Stimulated activated CD4-positive, alpha-beta T cell treated with anti-CD3 and anti-CD28 coated beads, Interleukin-1b, Interleukin-23, amount 100 ng/mL, for 1 hour (primary cell): ENCODE data around the gene MRPS2.

Source experiments
- DNase-seq, 2 donors: peaks; one replicate each; pipeline ENCODE4 v3.0.0-alpha.2; 2020; ENCODE audit warnings: low read depth in 2 of 2

The MRPS2 gene

DNA sequence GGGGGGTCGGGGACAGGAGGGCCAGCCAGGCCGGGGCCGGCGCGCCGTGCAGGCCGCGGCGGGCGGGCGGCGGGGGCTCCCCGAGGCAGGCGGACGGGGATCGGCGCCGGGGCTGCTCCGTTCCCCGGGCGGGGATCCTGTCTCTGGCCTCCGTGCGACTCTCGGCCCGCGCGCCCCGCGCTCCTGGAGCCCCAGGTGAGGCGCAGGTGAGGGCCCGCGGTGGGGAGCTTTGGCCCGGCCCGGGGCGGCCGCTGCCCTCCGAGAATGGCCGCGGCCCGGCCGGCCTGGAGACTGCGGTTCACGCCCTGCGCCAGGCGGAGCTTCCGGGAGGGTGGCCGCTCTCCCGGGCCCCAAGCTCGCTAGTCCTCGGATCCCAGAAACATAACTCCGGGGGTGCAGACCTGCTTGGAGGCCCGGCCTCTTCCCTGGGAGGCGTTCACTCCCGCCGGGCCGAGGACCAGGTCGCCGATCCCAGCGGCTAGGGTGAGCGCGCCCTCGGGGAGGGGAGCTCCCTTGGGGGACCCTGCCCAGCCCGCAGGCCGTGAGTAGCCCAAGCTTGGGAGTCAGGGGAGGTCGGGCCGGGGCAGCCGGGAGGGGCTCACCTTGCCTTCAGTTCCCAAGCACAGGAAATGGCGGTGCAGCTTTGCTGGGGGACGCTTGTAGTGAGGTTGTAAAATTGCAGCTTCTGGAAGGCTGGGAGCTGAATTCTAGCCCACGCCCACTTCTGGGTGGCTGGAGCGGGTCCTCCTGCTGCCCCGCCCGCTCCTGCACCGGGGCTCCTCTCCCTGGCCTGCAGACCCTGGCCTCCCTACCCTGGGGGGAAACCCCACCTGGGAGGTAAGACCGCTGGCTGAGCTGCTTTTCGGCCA is 20.2 kb upstream of the MRPS2 start:
- no peak for DNase-seq

DNA sequence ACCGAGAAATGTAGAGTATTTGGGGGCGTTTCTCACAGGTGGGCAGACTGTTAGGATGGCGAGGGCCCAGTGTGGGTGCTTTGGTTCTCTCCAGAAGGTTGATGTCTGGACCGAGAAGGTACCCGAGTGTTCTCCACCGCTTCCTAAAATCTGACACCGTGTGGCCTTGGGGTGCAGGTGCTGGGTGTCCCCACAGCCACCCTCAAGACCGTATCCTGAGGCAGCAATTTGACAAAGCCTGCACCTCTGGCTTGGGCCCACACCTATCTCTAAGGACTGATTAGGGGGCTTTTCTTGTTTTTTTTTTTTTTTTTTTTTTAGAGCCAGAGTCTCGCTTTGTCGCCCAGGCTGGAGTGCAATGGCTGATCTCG is 19.6 kb upstream of the MRPS2 start:
- no peak for DNase-seq

DNA sequence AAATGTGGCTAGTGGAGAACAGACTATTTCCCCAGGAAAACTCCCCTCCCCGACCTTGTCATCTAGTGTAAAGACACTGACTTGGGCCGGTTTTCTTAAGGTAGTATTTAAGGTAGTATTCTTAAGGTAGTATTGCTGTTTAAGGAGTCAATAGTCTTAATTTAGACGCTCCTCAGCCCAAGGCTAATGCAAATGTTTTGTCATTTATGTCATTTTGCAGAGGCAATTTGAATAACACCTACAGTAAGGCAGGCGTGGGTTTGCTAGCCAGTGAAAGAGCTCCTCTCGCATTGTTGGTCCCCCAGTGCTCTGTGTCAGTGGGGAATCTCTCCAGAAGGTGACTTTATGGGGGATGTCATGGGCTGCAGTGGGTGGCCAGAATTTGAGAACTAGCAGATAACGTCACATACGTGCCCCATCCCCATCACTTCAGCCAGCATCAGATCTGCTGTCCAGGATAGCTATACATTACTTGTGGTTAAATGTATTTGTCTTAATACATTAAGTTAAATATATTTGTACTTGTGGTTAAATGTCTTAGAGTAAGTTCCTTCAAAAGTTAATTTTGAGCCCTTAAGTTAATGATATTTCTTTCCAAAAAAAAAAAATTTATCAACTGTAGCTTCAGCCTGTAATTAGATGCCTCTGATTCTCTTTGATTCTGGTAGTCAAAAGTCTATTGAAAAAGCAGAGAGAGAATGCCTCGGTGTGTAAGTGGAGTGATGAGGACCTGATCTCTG is 18.3 kb upstream of the MRPS2 start:
- no peak for DNase-seq

DNA sequence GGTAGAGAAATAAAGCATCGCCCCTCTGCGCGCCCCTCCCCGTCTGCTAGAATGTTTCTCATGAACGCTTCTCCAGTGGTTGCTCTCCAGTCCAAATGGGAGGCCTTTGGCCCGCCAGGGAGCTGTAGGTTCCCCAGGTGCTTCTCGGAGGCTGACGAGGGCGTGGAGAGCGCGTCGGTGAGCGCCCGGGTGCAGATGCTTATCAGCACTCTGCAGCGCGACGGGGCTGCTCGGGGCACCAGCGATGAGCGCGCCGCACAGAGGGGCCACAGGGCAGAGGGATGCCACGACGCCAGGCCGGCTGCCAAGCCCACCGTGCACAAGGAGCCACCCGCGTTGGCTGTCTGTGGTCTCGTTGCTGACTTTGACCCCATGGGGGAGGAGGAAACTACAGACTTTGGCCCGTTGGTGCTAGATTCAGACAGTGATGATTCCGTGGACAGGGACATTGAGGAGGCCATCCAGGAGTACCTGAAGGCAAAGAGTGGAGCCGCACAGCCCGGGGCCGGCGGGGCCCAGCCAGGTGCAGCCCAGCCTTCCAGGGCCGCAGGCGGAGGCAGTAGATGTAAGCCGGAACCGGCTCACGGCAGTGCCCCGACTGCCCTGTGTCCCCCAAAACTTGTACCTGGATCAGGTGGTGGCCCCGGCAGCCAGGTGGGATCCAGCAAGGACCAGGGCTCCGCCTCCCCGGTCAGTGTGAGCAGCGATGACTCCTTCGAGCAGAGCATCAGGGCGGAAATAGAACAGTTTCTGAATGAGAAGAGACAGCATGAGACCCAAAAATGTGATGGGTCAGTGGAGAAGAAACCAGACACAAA is 15.8 kb upstream of the MRPS2 start:
- DNase-seq, result no peak

DNA sequence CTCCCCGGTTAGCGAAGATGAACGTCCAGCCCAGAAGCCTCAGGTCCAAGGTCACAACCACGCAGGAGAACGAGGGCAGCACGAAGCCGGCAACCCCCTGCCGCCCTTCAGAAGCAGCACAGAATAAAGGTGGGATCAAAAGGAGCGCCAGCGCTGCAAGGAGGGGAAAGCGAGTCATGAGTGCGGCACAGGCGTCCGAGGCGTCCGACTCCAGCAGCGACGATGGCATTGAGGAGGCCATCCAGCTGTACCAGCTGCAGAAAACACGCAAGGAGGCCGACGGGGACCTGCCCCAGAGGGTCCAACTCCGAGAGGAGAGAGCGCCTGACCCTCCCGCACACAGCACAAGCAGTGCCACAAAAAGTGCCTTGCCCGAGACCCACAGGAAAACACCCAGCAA is 15.1 kb upstream of the MRPS2 start:
- no peak for DNase-seq

DNA sequence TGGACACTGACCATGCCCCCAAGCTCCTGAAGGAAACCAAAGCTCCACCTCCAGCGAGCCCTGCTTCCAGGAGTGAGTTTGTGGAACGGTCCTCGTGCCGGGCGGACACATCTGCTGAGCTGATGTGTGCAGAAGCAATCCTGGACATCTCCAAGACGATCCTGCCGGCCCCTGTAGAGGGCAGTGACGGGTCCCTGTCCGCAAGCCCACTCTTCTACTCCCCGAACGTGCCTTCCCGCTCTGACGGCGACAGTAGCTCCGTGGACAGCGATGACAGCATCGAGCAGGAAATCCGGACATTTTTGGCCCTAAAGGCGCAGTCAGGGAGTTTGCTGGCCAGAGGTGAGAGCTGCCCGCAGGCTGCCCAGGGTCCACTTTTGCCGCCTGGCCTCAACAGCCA is 14.7 kb upstream of the MRPS2 start:
- DNase-seq, result no peak

DNA sequence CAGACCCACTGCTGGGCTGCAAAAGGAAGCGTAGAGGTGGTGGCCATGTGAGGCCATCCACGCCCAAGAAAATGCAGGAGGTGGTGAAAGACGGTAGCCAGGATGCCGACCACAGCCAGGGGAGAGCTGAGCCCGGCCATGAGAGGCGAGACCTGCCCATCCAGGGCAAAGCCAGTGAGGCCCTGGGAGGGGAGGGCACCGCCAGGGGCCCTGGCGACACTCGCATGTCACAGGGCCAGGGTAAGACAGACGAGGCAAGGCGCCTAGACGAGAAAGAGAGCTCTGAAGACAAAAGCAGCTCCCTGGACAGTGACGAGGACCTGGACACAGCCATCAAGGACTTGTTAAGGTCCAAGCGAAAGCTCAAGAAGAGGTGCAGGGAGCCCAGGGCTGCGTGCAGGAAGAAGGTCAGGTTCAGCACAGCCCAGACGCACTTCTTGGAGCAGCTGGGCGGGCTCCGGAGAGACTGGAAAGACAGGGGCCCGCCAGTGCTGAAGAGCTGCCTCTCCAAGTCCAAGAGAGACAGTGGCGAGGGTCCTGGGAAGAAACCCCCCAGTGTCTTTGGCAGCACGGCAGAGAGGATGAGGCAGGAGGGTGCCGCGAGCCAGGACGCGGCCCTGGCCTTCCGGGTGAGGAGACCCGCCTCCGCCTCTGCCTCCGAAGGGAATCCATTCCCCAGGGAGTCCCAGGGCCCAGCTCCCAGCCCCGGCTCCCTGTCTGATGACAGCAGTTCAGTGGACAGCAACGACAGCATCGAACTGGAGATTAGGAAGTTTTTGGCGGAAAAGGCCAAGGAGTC is 14.0 kb upstream of the MRPS2 start:
- no peak for DNase-seq

DNA sequence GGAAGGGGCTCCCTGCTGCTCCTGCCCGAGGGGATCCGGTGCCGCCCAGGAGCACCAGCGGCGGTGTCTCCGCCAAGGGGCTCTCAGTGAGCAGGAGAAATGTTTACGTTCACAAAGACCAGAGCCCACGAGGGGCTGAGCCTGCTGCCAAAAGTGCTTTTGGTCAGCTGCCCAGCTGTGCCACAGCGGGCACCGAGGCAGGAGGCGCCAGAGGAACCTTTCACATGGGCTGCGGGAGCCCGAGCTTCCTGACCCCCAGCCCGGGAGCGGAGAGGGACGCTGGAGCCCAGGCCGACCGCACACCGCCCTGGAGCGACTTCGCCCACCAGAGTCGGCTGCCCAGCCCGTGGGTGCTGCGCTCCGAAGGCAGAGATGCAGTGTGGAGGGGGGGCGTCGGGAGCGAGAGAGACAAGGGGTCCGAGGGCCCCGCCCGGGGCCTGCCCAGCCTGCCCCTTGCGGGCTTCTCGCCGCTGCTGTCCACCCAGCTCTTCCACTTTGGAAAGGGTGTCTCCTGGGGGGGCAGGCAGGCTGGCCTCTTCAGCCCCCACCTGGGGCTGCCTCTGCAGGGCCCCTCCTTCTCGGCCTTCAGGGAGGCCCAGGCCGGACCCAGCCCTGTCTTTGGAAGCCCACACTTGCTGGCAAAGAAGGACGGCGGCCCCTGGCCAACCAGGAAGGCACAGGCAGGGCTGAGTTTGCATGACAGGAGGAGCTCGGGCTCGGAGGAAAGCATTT is 13.0 kb upstream of the MRPS2 start:
- no peak for DNase-seq

DNA sequence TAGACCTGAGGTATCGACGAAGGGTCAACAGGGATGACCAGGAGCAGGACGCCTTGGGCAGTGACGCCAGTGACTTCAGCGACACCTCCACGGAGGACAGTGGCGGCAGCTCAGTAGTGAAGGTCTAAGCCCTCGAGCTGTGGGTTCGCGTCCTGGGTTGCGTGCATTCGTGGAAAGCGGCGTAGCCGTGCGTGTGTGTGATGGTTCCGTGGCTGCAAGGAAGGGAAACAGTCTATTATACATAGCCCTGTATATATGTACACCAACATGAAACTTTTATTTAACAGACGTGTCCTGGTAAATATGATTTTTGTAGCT is 12.5 kb upstream of the MRPS2 start:
- no peak for DNase-seq

DNA sequence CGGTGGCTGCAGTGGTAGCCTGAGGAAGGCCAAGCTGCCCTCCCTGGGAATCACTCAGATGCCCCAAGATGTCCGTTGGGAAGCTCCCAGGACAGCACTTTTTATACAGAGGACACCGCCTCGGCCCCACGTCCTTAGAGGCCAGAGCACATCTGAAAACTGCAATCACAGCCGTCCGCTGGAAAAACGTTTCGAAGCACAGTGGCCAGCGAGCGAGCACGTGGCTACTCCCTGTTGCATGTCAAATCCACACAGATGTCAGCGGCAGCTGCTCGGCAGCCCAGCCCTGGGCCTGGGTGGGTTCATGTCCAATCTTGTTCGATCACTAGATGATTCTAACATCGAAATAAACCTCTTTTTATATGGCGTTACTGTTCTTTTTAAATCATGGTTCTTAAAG is 12.0 kb upstream of the MRPS2 start:
- no peak for DNase-seq

DNA sequence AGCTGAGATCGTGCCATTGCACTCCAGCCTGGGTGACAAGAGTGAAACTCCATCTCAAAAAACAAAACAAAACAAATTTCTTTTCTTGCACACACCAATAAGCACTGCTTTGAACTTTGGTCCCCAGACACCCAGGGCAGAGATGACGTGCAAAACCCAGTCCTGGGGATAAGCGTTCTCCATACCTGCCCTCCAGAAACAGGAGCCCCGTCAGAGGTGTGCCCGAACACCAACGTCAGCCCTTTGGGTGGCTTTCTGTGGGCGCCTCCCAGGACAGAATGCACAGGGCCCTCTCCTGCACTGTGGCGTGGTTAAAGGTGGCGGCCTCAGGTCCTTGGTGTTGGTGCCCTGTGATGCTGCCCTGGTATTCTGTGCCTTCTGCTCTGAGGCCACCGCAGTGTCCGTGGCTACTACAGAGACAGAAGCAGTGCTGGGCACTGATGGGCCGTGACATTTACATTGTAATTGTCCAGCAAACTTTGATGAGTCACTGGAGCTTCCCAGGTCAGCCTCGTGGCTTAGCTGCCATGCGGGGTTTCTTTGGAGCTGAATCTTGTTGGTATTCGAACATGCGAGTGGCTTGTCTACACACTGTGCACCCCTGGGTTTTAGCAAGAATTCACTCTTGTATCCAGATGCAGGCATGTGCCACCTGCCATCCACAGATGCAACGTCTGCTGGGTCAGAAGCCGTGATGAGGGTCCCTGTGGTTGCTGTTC is 11.1 kb upstream of the MRPS2 start:
- no peak for DNase-seq

DNA sequence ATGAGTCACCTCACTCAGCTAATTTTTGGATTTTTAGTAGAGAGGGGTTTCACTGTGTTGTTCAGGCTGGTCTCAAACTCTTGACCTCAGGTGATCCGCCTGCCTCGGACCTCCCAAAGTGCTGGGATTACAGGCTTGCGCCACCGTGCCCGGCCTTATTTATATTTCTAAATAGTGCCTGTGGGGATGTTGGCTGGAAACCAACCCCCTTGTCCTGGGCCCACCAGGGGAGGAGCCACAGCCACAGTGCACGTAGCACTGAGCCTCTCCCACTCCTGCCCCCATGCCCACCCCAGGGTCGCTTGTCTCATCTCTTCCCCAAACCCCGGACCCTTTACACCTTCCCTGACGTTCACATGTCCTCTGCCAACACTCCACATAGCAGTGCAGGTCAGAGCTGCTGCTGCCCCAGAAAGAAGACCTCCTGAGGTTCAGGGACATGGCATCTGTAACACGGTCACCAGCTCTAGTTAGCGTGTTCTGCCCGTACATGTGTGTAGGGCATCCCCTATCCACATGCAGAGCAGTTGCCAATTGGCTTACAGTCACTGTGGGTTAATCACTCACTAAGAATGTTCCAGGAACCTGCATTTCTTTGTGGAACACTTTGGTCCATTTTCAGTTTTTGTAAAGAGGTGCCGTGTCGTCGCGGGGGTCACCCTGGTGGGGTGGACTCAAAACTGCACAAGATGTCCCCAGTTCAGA is 10.2 kb upstream of the MRPS2 start:
- no peak for DNase-seq

DNA sequence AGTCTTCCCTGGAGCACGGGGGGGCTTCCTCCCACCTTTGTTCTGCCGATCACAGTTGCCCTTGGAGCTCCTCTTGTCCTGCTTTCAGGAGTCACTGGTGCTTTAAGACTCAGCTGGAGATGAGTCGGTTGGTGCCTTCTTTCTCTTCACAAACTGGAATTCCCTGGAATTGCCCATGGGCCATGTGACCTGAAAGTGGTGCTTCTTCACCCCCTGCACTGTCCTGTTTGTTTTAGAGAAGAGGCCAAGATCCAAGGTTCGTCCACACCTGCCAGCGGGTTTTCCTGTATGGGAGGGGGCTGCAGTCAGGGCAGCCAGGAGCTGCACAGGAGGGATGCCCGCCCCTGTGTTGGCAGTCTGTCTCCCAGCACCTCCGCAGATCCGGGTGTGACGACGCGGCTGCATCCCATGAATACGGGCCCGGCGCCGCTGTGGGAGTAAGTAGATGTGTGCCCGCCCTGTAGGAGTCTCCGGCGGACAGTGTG is 9.5 kb upstream of the MRPS2 start:
- no peak for DNase-seq

DNA sequence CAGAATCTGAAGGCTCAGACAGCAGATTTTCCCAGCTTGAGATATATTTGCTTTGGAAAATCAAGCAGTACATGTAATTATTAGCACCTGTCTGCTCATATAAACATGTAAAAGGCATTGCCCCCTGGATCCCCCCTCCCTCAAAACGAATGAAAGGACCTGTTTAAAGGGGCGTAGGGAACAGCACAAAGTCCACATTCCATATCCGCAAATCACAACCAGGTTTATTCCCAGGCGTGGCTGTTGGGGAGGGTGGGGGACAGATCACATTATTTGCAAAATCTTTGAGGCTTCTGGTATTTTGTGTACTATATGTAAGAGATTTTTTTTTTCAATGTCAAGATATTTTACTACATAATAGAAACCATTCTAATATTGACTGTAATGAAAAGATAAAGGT is 8.7 kb upstream of the MRPS2 start:
- DNase-seq, result no peak

DNA sequence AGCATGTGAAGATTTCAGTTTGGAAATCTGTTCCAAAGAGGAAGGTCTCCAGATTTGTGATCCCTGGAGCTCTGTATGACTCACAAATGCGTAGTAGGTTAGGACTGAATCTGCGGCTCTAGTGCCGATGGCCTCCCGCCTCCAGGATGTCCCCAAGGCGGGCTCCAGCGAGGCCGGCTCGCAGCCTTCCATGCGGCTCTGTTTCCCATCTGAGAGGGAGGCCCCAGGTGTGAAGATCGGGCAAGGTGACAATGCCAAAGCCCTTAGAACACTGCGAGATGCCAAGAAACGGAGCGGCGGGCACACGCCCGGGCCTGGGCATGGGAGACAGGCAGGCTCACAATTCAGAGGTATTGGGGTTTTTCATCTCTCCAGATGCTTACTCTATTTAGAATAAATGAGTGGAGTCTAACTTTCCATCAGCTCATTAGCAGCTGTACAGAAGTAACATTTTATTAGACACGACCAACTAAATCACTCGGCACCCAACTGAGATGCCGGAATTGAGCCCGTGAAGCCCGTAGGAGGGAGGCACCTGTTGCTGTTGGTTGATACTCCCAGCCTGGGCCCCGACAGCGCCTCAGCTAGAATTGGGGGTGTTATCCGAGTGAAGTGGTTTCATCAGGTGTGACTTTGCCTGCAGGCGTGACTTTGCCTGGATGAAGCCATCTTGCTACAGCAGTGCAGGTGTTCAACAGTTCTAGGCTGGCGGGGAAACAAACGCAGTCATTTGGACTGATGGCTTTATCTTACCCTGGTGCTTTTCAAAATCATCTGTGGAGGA is 7.4 kb upstream of the MRPS2 start:
- DNase-seq, result no peak

DNA sequence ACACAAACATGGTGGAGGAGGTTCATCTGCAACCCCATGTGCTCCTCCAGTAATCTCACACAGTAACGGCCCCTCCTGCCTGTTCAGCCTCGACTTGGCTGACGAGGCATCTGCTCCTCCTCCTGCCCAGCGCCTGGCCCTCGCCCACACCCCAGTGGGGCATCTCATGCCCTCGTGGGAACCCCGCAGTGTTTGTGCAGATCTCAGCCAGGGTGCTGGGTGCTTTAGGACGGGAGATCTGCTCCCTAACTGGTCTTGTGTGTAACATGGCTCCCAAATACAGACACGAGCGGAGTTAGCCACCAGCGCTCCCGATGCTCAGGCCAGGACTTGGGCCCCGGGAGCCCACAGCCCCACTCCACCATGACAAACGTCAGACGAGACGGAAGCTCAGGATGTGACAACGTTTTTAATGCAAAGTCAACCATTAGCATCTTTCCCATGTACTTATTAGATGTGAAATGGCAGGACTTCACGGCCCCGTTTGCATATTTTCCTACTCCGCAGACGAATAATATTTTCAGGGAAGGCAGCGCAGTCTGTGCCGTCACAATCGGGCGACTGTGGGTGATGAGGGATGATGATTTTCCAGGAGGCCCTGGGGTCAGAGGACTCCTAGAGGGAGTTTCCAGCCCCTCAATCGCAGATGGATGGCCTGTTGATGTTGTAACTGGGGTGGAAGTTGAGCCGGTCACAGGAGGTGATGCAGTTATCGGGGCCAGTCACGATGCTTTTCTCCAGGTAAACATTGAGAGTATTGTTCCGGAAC is 5.5 kb upstream of the MRPS2 start:
- no peak for DNase-seq

DNA sequence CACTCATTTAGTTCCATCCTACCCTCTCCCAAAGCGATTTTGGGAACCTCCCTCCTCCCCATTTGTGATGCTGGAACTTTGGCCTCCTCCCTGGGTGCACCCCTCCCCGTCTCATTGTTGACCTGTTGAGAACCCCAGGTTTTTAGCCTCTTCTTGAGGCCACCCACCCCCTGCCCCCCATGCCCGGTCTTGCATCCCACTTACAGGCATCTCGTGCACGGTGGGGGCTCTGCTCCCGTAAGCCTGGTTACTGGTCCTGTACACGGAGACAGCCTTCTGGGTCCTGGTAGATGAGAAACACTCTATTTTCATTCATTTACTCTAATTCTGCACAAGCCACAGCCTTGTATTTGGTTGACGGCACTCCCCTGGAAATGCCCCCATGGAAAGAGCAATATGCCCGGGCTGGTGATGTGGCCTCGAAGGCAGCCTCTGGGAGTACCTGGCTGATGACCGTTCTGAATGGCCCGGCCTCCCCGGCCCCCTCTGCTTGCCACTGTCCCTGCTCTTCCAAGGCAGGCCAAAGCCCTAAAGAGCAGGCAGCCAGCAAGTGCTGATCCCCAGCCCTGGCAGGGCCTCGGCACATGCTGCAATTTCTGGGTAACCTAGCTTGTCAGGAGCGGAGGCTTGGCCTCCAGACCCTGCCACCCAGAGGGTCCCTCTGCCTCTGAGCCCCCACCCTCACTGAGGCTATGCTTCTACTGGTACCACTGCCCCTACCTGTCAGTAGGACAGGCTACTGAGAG is 1.9 kb upstream of the MRPS2 start:
- DNase-seq, result no peak
